Left ventricle myocardium inferior (tissue), 1 donor: Measurements from ENCODE around the gene GFM1. TPM values are rescaled to one million over a fixed set of nuclear protein-coding genes. Genes with fewer than 3 reads are reported as not detected.

Experiments used
- DNase-seq: peaks from one replicate; pipeline ENCODE4 v3.0.0-alpha.2; 2020
- H3K27ac ChIP-seq: fragments of 200-600 bp; replicated peaks from 2 replicates; pipeline ENCODE4 v1.8.0; 2021
- H3K27me3 ChIP-seq: fragments of 200-600 bp; 2 replicates; pipeline ENCODE4 v1.8.0; 2021; ENCODE audit warnings: low read depth
- H3K36me3 ChIP-seq: fragments of 200-600 bp; 2 replicates; pipeline ENCODE4 v1.8.0; 2021
- H3K4me1 ChIP-seq: fragments of 200-600 bp; 2 replicates; pipeline ENCODE4 v1.8.0; 2021
- H3K4me3 ChIP-seq: fragments of 200-600 bp; 2 replicates; pipeline ENCODE4 v1.8.0; 2021; ENCODE audit warnings: mild to moderate bottlenecking, moderate library complexity
- H3K9me3 ChIP-seq: fragments of 200-600 bp; replicated peaks from 2 replicates; pipeline ENCODE4 v1.8.0; 2021
- intact Hi-C: fragments of 100-400 bp; cut with micrococcal nuclease; formaldehyde crosslinking; loops from one replicate; pipeline ENCODE4 v1.11.0; 2022
- total RNA-seq: library from RNA; stranded (reverse); fragmentation: NEBNext Ultra II Directional; extraction: Animal tissue kit (Norgen Biotek cat#: 25700); gene quantifications from one replicate; pipeline ENCODE4 v1.2.1, GENCODE V29; 2021
- TF ChIP-seq, protein P1 (sequence below): fragments of 200-600 bp; IDR thresholded peaks from 2 replicates; pipeline ENCODE4 v1.8.0; 2021; ENCODE audit warnings: antibody characterized with exemption, mild to moderate bottlenecking, borderline replicate concordance
- donor health status: DM: no; HTN: yes; CAD: no; lungs with severe emphysema.

The GFM1 gene
- total RNA-seq, 1 donor from 2014 or later = 60.5 TPM

DNA sequence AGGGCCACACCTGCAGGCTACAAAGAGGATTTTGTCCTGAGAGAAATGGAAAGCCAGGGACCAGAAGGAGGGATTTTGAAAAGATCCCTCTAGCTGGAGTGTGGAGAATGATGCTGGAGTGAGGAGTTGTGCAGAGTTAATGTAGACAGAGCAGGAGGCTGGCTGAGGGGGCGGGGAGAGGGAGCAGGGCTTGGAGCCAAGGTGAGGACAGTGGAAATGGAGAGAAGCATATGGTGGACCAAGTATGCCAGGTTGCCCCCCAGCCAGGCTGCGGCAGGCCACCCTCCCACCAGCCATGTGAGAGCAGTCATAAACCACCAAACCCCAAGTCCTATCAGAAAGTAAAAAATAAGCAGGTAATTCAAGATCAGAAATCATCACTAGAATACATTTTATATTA is 73.2 kb downstream of the GFM1 start:
- intact Hi-C loops = no loop called here
- Histone ChIP-seq H3K27me3 (no peaks in the 10 kb centered on the region), H3K4me3 (no peak overlapping the region), H3K36me3 (no peaks in the 10 kb centered on the region), H3K9me3 (no peaks in the 10 kb centered on the region), H3K4me1 (peaks cover 46% of the 10 kb centered on the region), H3K27ac (no peak overlapping the region)
- no peak for DNase-seq
- TF ChIP-seq, protein P1, sequence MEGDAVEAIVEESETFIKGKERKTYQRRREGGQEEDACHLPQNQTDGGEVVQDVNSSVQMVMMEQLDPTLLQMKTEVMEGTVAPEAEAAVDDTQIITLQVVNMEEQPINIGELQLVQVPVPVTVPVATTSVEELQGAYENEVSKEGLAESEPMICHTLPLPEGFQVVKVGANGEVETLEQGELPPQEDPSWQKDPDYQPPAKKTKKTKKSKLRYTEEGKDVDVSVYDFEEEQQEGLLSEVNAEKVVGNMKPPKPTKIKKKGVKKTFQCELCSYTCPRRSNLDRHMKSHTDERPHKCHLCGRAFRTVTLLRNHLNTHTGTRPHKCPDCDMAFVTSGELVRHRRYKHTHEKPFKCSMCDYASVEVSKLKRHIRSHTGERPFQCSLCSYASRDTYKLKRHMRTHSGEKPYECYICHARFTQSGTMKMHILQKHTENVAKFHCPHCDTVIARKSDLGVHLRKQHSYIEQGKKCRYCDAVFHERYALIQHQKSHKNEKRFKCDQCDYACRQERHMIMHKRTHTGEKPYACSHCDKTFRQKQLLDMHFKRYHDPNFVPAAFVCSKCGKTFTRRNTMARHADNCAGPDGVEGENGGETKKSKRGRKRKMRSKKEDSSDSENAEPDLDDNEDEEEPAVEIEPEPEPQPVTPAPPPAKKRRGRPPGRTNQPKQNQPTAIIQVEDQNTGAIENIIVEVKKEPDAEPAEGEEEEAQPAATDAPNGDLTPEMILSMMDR = no peak

DNA sequence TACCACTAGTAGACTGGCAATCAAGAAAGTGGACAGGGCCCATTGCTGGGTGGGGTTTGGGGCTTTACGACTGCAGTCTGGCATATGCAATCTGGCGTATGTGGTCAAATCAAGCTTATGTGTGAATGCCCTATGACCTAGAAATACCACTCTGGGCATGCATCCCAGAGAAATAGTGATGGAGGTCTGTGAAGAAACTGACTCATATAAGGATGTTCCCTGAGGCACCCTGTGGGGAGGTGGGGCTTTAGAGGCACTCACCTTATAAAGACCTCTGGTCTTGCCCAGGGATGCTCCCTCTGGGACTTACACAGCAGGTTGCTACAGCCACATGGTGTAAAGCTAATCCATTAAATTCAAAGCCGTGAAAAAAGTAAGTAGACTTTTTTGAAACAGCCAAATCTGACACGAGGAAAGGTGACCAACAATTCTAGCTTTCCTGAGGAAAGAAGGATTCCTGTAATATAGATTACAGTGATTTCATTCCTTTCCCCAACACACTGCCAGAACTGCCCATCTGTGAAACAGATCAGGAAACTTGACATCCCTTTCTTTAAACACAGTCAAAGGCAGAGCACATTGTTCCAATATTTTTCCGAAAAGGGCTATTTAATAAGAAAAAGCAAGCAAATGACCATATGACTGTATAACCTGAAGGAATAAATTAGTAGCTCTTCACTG is 74.3 kb downstream of the GFM1 start:
- H3K9me3 ChIP-seq = no peaks in the 10 kb centered on the region
- H3K4me3 ChIP-seq = no peak overlapping the region
- no peak overlapping the region for H3K27ac ChIP-seq
- H3K4me1 ChIP-seq = peaks cover 40% of the 10 kb centered on the region
- TF ChIP-seq, protein P1 = no peak
- no peak for DNase-seq
- intact Hi-C loops = no loop called here
- no peaks in the 10 kb centered on the region for H3K36me3 ChIP-seq
- no peaks in the 10 kb centered on the region for H3K27me3 ChIP-seq

DNA sequence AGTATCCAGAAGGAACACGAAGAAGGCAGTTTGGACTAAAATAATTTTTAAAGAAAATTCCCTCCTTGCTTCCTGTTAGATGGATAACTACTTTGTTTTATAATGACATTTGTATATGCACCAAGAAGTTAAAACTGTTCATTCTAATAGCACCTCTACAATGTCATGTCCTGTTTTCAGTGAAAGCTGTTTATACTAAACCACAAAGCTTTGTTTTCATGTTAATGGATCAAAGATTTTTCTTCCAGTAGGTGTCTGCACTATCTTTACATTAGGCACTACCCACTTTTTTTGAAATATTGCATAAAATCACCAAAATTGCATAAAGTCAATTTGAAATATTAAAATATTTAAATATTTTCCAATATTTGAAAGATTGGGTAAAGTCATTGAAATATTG is 77.8 kb downstream of the GFM1 start:
- Histone ChIP-seq H3K27me3 (no peaks in the 10 kb centered on the region), H3K27ac (no peak overlapping the region), H3K9me3 (no peaks in the 10 kb centered on the region), H3K36me3 (no peaks in the 10 kb centered on the region), H3K4me3 (no peak overlapping the region), H3K4me1 (peaks cover 55% of the 10 kb centered on the region)
- TF ChIP-seq, protein P1 = no peak
- DNase-seq = no peak
- intact Hi-C loops = loop anchor here (10.0 kb wide), 1 partner anchor 47 kb away; the partner anchor contains the start of gene LXN

DNA sequence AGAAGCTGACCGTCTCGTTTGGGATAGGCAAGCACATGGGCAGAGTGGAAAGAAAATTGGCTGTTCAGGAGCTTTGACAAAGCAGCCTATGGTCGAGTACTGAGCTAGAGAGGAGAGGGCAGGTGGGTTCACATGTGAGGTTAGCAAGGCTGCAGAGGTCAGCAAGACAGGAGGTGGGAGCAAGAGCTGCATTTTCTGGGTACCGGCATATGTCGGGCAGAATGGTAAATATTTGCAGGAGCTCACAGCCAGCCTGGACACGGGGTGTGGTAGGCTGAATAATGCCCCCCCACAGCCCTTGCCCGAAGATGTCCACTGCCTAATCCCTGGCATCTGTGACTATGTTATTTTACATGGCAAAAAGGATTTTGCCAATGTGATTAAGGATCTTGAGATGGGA is 79.7 kb downstream of the GFM1 start:
- DNase-seq = no peak
- TF ChIP-seq, protein P1 = no peak
- Histone ChIP-seq H3K36me3 (no peaks in the 10 kb centered on the region), H3K27me3 (no peaks in the 10 kb centered on the region), H3K4me1 (peaks cover 49% of the 10 kb centered on the region), H3K4me3 (no peak overlapping the region), H3K9me3 (no peaks in the 10 kb centered on the region), H3K27ac (no peak overlapping the region)
- intact Hi-C loops = loop anchor here (10.0 kb wide), 1 partner anchor 49 kb away; the partner anchor contains the start of gene LXN

DNA sequence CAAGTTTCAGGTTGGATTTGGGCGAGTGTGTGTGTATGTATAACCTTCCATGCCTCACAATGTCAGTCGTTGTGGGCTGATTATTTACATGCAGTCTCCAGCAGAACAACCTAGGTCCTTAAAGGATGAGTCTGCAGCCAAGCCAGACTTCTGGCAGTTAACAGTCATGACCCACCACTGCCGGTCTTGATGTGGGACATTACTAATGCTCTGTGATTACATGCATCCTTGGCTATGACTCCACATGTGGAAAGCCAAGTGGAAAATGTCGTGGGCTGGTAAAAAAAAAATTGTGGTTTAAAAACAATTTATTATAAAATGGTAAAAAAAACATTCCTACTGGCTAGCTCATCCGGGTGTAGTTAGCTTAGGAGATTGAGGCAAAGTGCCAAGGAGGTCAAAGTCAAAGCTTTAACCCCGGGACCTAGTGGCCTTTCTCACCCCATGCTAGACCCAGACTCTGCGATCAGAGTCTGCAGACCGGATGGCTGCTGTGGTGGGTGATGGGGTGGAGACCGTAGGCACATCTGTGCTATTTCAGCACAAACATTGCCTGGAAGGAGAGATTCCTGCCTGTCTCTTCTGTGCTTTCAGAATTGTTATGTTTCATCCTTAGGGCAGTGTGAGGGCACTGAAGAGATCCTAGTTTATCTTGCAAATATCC is 81.2 kb downstream of the GFM1 start:
- intact Hi-C loops = loop anchor here (5.0 to 10.0 kb wide), 2 partner anchors 51 to 67 kb away; partner anchors contain the start of gene LXN

More for the DNA sequence above, 81.2 kb downstream of the GFM1 start:
- Histone ChIP-seq H3K27ac (peak overlapping the region; percentile 64), H3K36me3 (no peaks in the 10 kb centered on the region), H3K4me3 (no peak overlapping the region), H3K4me1 (peaks cover 43% of the 10 kb centered on the region), H3K9me3 (no peaks in the 10 kb centered on the region), H3K27me3 (no peaks in the 10 kb centered on the region)
- TF ChIP-seq, protein P1 = no peak
- no peak for DNase-seq
